ENCODE data around the gene FAM222B. TPM values are rescaled to one million over a fixed set of nuclear protein-coding genes. Genes with fewer than 3 reads are reported as not detected.
A peak's percentile ranks its signal among the peaks of the same experiment; 100 is the strongest.

Gene FAM222B
- total and polyA plus RNA-seq, 4 donors: 3.6 to 18.7 (median 11.5) TPM

DNA sequence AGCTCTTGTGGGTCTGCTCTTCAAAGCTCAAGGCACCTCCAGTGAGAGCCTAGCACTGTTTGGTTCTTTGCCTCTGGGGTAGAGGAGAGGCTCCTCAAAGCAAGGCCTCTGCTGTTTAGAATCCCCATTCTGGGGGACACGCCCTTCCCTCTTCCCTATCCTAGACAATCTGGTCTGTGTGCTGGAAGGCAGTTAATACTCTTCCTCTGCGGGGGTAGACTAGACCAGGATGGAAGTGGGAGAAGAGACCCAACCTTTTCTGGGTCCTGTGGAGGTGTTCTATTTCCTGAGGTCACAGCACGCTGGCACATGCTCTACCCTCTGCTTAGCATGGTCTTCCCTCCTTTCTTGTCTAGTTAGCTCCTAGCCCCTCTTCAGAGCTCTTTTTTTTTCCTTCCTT lies 20.0 kb upstream of the FAM222B start:
- Histone ChIP-seq H3K27ac (ENCODE audit: low read depth in 1 of 2, low read length in 2 of 2) (no peak overlapping the region), H3K36me3 (ENCODE audit: control insufficient read depth in 1 of 2, insufficient read depth in 2 of 2, low read length in 1 of 2) (peaks cover 0 to 6% of the 10 kb centered on the region in 2 donors), H3K4me3 (ENCODE audit: low read length in 2 of 2) (no peak overlapping the region), H3K27me3 (ENCODE audit: control insufficient read depth in 1 of 2, insufficient read depth in 2 of 2, low read length in 1 of 2) (no peaks in the 10 kb centered on the region), H3K9me3 (ENCODE audit: control insufficient read depth, low read length) (no peaks in the 10 kb centered on the region), H3K4me1 (ENCODE audit: control insufficient read depth in 1 of 2, insufficient read depth in 2 of 2, low read length in 2 of 2) (no peaks in the 10 kb centered on the region)
- no peak for DNase-seq
- 92 to 94% methylated on average over 3 of the region's 3 CpGs for WGBS, 2 donors
- ATAC-seq (ENCODE audit: low FRiP score): no peak
- intact Hi-C loops (cut with DNase I): no loop called here

DNA sequence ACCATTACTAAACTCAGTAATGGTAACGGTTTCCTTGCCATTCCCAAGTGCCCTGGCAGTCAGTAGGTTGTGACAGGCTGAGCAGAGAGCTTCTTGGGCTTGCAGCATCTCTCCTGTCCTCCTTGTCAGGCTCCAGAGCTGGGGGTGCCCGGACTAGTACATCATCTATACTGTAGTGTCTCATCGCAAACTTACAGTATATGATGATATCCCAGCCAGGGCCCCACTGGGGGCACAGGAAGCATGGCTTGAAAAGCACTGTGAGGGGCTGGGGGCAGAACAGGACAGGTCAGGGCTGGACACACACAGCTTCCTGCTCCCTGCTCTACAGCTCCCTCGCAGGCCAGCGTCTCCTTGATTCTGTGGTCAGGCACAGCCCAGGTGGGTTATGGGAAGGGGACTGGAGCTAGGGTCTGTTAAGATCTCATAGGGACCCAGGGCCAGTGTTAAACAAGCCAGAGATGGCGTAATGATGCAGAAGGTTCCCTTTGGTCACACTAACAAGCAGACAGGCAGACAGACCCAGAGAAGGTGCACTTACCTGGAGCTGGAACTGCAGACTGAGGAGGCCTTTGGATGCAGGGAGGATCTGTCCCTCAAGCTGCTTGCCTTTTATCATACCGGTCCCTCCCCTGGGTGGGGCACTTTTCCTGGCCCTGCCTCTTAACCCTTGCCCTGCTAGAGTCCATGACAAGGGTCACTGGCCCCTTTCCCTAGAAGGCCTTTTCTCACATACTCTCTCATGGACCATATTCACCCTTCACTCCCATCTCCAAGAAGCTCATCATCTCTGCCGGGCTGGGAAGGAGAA lies 19.0 kb upstream of the FAM222B start:
- ATAC-seq (ENCODE audit: low FRiP score): no peak

DNA sequence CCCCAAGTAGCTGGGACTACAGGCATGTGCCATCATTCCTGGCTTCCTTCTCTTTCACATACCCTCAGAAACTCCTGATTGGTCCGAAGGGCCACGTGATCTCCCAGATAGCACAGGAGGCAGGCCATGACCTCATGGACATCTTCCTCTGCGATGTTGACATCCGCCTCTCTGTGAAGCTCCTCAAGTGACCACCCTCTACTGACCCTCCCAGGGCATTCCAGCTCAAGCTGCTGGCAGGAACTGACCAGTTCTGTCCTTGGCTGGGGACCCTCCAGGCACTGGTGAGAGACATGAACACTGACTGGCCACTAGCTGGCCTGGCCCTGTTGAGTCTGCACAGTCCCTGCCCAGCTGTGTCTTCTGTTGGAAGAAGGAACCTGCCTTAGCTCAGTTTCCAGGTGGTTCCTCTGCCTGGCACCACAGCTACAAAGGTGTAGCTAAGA lies 17.8 kb upstream of the FAM222B start:
- H3K4me3 ChIP-seq (ENCODE audit: low read length in 2 of 2): no peak overlapping the region
- no peaks in the 10 kb centered on the region for H3K4me1 ChIP-seq (ENCODE audit: control insufficient read depth in 1 of 2, insufficient read depth in 2 of 2, low read length in 2 of 2)
- intact Hi-C loops (cut with DNase I): no loop called here
- DNase-seq: no peak
- no peak overlapping the region for H3K27ac ChIP-seq (ENCODE audit: low read depth in 1 of 2, low read length in 2 of 2)
- 93% methylated on average over 4 of the region's 4 CpGs for WGBS, 2 donors
- H3K36me3 ChIP-seq (ENCODE audit: control insufficient read depth in 1 of 2, insufficient read depth in 2 of 2, low read length in 1 of 2): peaks cover 0 to 6% of the 10 kb centered on the region in 2 donors
- H3K9me3 ChIP-seq (ENCODE audit: control insufficient read depth, low read length): no peaks in the 10 kb centered on the region
- ATAC-seq (ENCODE audit: low FRiP score): no peak
- H3K27me3 ChIP-seq (ENCODE audit: control insufficient read depth in 1 of 2, insufficient read depth in 2 of 2, low read length in 1 of 2): no peaks in the 10 kb centered on the region

More for the DNA sequence above, 19.0 kb upstream of the FAM222B start:
- no peak overlapping the region for H3K4me3 ChIP-seq (ENCODE audit: low read length in 2 of 2)
- no peak overlapping the region for H3K27ac ChIP-seq (ENCODE audit: low read depth in 1 of 2, low read length in 2 of 2)
- H3K36me3 ChIP-seq (ENCODE audit: control insufficient read depth in 1 of 2, insufficient read depth in 2 of 2, low read length in 1 of 2): peaks cover 0 to 6% of the 10 kb centered on the region in 2 donors
- H3K9me3 ChIP-seq (ENCODE audit: control insufficient read depth, low read length): no peaks in the 10 kb centered on the region
- H3K27me3 ChIP-seq (ENCODE audit: control insufficient read depth in 1 of 2, insufficient read depth in 2 of 2, low read length in 1 of 2): no peaks in the 10 kb centered on the region
- 66 to 68% methylated on average over 8 of the region's 8 CpGs for WGBS, 2 donors
- H3K4me1 ChIP-seq (ENCODE audit: control insufficient read depth in 1 of 2, insufficient read depth in 2 of 2, low read length in 2 of 2): no peaks in the 10 kb centered on the region
- intact Hi-C loops (cut with DNase I): no loop called here
- no peak for DNase-seq

DNA sequence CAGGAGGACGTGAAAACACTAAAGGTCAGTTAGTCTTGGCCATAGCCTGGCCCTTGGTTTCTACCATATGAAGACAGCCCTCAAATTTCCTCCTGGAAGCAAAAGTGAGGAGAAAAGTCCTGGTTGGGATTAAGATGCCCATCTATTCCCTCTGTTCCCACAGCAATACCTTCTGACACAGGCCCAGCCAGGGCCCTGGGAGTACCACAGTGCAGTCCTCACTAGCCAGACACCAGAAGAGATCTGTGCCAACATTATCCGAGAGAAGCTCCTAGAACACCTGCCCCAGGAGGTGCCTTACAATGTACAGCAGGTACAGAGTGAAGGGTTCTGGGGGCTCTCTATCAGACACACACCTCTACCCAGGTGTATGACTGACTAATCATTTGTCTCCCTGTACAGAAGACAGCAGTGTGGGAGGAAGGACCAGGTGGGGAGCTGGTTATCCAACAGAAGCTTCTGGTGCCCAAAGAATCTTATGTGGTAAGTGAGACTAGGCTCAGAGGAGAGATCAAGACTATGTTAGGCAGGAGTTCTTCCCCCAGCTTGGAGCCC lies 16.3 kb upstream of the FAM222B start:
- DNase-seq: peak in 1 of 2 donors; percentile 17
- no peak for ATAC-seq (ENCODE audit: low FRiP score)
- WGBS, 2 donors: 46 to 65% methylated on average over 2 of the region's 2 CpGs
- intact Hi-C loops (cut with DNase I): loop anchor here (5.0 to 10.0 kb wide), 2 partner anchors 43 to 94 kb away; partner anchors contain the start of gene DHRS13 (in 1 of the 2)
- no peaks in the 10 kb centered on the region for H3K27me3 ChIP-seq (ENCODE audit: control insufficient read depth in 1 of 2, insufficient read depth in 2 of 2, low read length in 1 of 2)
- no peaks in the 10 kb centered on the region for H3K4me1 ChIP-seq (ENCODE audit: control insufficient read depth in 1 of 2, insufficient read depth in 2 of 2, low read length in 2 of 2)
- H3K9me3 ChIP-seq (ENCODE audit: control insufficient read depth, low read length): no peaks in the 10 kb centered on the region
- no peak overlapping the region for H3K27ac ChIP-seq (ENCODE audit: low read depth in 1 of 2, low read length in 2 of 2)
- H3K4me3 ChIP-seq (ENCODE audit: low read length in 2 of 2): no peak overlapping the region
- H3K36me3 ChIP-seq (ENCODE audit: control insufficient read depth in 1 of 2, insufficient read depth in 2 of 2, low read length in 1 of 2): peaks cover 0 to 6% of the 10 kb centered on the region in 2 donors

DNA sequence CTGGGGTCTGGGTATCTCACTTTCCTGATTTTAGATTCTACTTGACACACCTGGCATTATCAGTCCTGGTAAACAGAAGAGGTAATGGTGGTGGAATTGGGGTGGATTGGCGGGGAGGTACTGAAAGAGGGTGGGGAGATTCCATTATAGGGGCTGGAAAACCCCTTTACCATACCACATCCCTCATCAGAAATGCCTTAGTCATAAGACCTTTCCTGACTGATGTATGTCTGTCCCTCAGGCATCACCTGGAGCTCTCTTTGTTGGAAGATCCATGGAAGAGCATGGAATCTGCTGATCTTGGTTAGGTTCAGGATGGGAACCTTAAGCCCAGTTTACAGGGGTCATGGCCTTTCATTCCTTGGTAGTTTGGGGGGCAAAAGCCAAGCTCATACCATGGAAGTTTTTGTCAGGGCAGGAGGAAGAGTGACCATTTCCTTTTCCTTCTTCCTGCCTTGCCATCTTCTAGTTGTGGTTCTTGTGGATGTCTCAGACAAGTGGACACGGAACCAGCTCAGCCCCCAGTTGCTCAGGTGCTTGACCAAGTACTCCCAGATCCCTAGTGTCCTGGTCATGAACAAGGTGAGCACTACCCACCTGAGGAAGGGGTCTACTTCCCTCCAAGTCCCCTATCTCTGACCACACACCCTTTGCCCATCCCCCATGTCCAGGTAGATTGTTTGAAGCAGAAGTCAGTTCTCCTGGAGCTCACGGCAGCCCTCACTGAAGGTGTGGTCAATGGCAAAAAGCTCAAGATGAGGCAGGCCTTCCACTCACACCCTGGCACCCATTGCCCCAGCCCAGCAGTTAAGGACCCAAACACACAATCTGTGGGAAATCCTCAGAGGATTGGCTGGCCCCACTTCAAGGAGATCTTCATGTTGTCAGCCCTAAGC lies 15.6 kb upstream of the FAM222B start:
- no peak overlapping the region for H3K4me3 ChIP-seq (ENCODE audit: low read length in 2 of 2)
- ATAC-seq (ENCODE audit: low FRiP score): no peak
- no peaks in the 10 kb centered on the region for H3K9me3 ChIP-seq (ENCODE audit: control insufficient read depth, low read length)
- DNase-seq: peak in 1 of 2 donors; percentile 16
- H3K4me1 ChIP-seq (ENCODE audit: control insufficient read depth in 1 of 2, insufficient read depth in 2 of 2, low read length in 2 of 2): no peaks in the 10 kb centered on the region
- H3K27ac ChIP-seq (ENCODE audit: low read depth in 1 of 2, low read length in 2 of 2): no peak overlapping the region
- H3K27me3 ChIP-seq (ENCODE audit: control insufficient read depth in 1 of 2, insufficient read depth in 2 of 2, low read length in 1 of 2): no peaks in the 10 kb centered on the region
- intact Hi-C loops (cut with DNase I): loop anchor here (5.0 to 10.0 kb wide), 2 partner anchors 44 to 93 kb away; partner anchors contain the start of gene DHRS13 (in 1 of the 2)
- 87 to 90% methylated on average over 3 of the region's 3 CpGs for WGBS, 2 donors
- peaks cover 0 to 6% of the 10 kb centered on the region in 2 donors for H3K36me3 ChIP-seq (ENCODE audit: control insufficient read depth in 1 of 2, insufficient read depth in 2 of 2, low read length in 1 of 2)

DNA sequence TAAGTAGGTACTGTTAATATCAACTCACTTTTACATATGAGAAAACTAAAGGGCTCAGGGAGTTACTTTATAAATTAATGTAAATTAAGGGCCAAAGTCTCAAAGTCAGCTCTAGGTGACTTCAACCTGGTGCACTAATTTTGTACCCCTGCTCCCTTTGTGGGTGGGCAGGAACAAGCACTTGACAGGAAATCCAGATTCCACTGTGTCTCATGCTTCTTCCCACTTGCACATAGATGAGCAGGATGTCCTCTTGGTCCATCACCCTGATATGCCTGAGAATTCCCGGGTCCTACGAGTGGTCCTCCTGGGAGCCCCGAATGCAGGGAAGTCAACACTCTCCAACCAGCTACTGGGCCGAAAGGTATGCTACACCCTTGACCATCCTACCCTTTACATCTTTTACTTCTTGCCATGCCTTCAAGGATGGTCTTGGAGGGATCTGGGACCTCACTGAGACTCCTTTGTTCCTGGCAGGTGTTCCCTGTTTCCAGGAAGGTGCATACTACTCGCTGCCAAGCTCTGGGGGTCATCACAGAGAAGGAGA lies 13.5 kb upstream of the FAM222B start:
- H3K4me3 ChIP-seq (ENCODE audit: low read length in 2 of 2): no peak overlapping the region
- intact Hi-C loops (cut with DNase I): loop anchor here (5.0 to 10.0 kb wide), 2 partner anchors 46 to 91 kb away; partner anchors contain the start of gene DHRS13 (in 1 of the 2)
- no peaks in the 10 kb centered on the region for H3K27me3 ChIP-seq (ENCODE audit: control insufficient read depth in 1 of 2, insufficient read depth in 2 of 2, low read length in 1 of 2)
- WGBS, 2 donors: 90 to 91% methylated on average over 5 of the region's 5 CpGs
- ATAC-seq (ENCODE audit: low FRiP score) (no peak), DNase-seq (peak in 1 of 2 donors; percentile 19)
- H3K9me3 ChIP-seq (ENCODE audit: control insufficient read depth, low read length): no peaks in the 10 kb centered on the region
- peaks cover 0 to 6% of the 10 kb centered on the region in 2 donors for H3K36me3 ChIP-seq (ENCODE audit: control insufficient read depth in 1 of 2, insufficient read depth in 2 of 2, low read length in 1 of 2)
- H3K27ac ChIP-seq (ENCODE audit: low read depth in 1 of 2, low read length in 2 of 2): no peak overlapping the region
- H3K4me1 ChIP-seq (ENCODE audit: control insufficient read depth in 1 of 2, insufficient read depth in 2 of 2, low read length in 2 of 2): no peaks in the 10 kb centered on the region

DNA sequence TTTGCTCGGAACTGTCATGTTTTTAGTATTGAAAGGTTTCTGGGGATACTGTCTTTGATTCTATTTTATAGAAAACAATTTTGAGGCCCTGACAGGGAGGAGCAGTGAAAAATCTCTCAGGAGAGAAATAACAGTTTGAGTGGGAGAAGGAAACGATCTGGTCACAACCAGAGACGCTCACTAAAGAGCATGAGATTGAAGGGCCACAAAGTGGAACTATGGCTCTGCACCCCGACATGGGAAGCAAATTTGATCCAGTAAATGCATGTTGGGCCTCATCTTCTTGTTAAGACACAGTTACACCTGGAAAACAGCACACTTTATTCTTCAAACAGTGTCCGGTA lies 12.7 kb upstream of the FAM222B start:
- H3K27ac ChIP-seq (ENCODE audit: low read depth in 1 of 2, low read length in 2 of 2): no peak overlapping the region
- ATAC-seq (ENCODE audit: low FRiP score) (no peak), DNase-seq (no peak)
- H3K27me3 ChIP-seq (ENCODE audit: control insufficient read depth in 1 of 2, insufficient read depth in 2 of 2, low read length in 1 of 2): no peaks in the 10 kb centered on the region
- H3K9me3 ChIP-seq (ENCODE audit: control insufficient read depth, low read length): no peaks in the 10 kb centered on the region
- 17 to 19% methylated on average over 5 of the region's 5 CpGs for WGBS, 2 donors
- H3K4me1 ChIP-seq (ENCODE audit: control insufficient read depth in 1 of 2, insufficient read depth in 2 of 2, low read length in 2 of 2): no peaks in the 10 kb centered on the region
- intact Hi-C loops (cut with DNase I): loop anchor here (5.0 to 10.0 kb wide), 2 partner anchors 47 to 91 kb away; partner anchors contain the start of gene DHRS13 (in 1 of the 2)
- peaks cover 0 to 4% of the 10 kb centered on the region in 2 donors for H3K36me3 ChIP-seq (ENCODE audit: control insufficient read depth in 1 of 2, insufficient read depth in 2 of 2, low read length in 1 of 2)
- H3K4me3 ChIP-seq (ENCODE audit: low read length in 2 of 2): peak overlapping the region; percentile 30 to 65

Data from aorta (tissue), 5 donors.